Gastroesophageal sphincter (tissue), 4 donors: Measurements from ENCODE around the gene EIPR1. TPM values are rescaled to one million over a fixed set of nuclear protein-coding genes. Genes with fewer than 3 reads are reported as not detected.

Source experiments
- ATAC-seq: fragments of 150-250 bp; one replicate; pipeline ENCODE4 v1.9.1; 2016; ENCODE audit warnings: mild to moderate bottlenecking, moderate library complexity
- H3K27ac ChIP-seq, 4 donors: fragments of 200-600 bp; sonication (generic) in 3 of 4; 1 replicate in 3 of 4; 2 replicates in 1 of 4; pipeline ENCODE4 v1.5.1; 2016 to 2019
- H3K27me3 ChIP-seq: fragments of 200-600 bp; sonication (generic); one replicate; pipeline ENCODE4 v1.5.1; 2019
- H3K36me3 ChIP-seq, 2 donors: fragments of 200-600 bp; sonication (generic); one replicate each; pipeline ENCODE4 v1.5.1; 2019; ENCODE audit warnings: control low read depth in 1 of 2
- H3K4me1 ChIP-seq, 3 donors: fragments of 200-600 bp; sonication (generic); 1 replicate in 2 of 3; 2 replicates in 1 of 3; pipeline ENCODE4 v1.5.1; 2016 to 2019; ENCODE audit warnings: control low read depth in 2 of 3
- H3K4me3 ChIP-seq, 2 donors: fragments of 200-600 bp; sonication (generic); one replicate each; pipeline ENCODE4 v1.5.1; 2019; ENCODE audit warnings: mild to moderate bottlenecking in 1 of 2, moderate library complexity in 1 of 2
- H3K9me3 ChIP-seq, 3 donors: fragments of 200-600 bp; sonication (generic); one replicate each; pipeline ENCODE4 v1.5.1; 2017 to 2019; ENCODE audit warnings: control low read depth in 2 of 3
- EP300 ChIP-seq: sonication (generic); formaldehyde crosslinking; IDR thresholded peaks from one replicate; pipeline ENCODE4 v1.6.1; 2017; ENCODE audit warnings: antibody characterized with exemption, mild to moderate bottlenecking
- POLR2A ChIP-seq, 2 donors: fragments of 450-650 bp; IDR thresholded peaks; one replicate each; pipeline ENCODE4 v1.6.1; 2017; ENCODE audit warnings: antibody characterized with exemption in 2 of 2, mild to moderate bottlenecking in 2 of 2, moderate library complexity in 1 of 2
- POLR2AphosphoS5 ChIP-seq: sonication (generic); formaldehyde crosslinking; IDR thresholded peaks from one replicate; pipeline ENCODE4 v1.6.1; 2017; ENCODE audit warnings: antibody characterized with exemption
- WGBS, 2 donors: methylation state at CpG; one replicate each; pipeline ENCODE4 v1.1.5; 2018; ENCODE audit warnings: low coverage in 1 of 2; 5-methylcytosine and 5-hydroxymethylcytosine counted together
- total RNA-seq, 4 donors: library from RNA; depleted of rRNA; stranded (reverse); fragments of >200 nt; gene quantifications; one replicate each; pipeline ENCODE4 v1.1.0, GENCODE V29; 2016
- TF ChIP-seq, protein P1 (sequence below), 4 experiments: fragments of 200-600 bp in 2 of 4; fragments of 450-650 bp in 2 of 4; sonication (generic) in 1 of 4; IDR thresholded peaks; one replicate each; pipeline ENCODE4 v1.5.1; 2017 to 2019; ENCODE audit warnings: antibody characterized with exemption in 4 of 4, mild to moderate bottlenecking in 2 of 4, moderate library complexity in 2 of 4

The EIPR1 gene
- total RNA-seq, 4 donors from 2014 or later, result 11.3 to 26.8 (median 22.2) TPM

DNA sequence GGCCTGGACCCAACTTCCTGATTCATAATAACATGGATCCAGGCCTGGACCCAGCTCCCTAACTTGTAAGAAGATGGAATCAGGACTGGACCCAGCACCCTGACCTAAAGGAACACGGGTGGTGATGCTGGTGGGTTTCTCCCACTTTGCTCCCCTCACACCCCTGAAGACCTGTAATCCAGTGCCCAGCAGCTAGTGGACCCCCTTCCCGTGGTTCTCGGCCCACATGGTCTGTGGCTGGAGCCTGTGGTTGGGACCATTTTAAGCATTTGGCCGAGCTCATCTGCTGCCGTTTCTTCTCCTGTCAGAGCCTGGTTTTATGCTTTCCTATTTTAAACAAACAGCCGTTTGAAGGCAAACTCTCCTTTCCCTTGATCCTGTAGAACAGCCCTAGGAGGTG is 232.8 kb downstream of the EIPR1 start:
- WGBS, 2 donors, result 51 to 52% methylated on average over 5 of the region's 6 CpGs
- no peak overlapping the region for H3K27ac ChIP-seq

DNA sequence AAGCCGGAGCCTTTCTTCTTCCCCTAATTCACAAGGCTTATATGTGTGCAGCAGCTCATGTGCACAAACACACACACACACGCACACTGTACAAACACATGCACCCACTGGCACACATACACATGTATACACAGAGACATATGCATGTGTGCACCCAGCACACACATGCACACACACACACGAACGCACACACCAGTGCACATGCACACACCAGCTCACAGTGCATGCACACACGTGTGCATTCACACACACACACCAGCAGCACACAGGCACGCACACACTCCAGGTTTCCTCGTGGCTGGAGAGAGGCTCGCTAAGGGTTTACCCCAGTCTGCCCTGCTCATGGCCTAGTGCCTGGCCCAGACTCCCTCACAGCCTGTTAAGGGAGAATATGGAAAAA is 234.0 kb downstream of the EIPR1 start:
- TF ChIP-seq POLR2AphosphoS5 (no peak), EP300 (no peak)
- no peak overlapping the region for H3K27ac ChIP-seq
- no peak overlapping the region for H3K4me3 ChIP-seq
- peaks cover 28% of the 10 kb centered on the region for H3K27me3 ChIP-seq
- 71 to 80% methylated on average over 1 to 8 of the region's 8 CpGs for WGBS, 2 donors
- H3K4me1 ChIP-seq, result no peaks in the 10 kb centered on the region
- H3K36me3 ChIP-seq, result no peaks in the 10 kb centered on the region
- ATAC-seq, result no peak
- H3K9me3 ChIP-seq, result no peaks in the 10 kb centered on the region

More for the DNA sequence above, 232.8 kb downstream of the EIPR1 start:
- peaks cover 33% of the 10 kb centered on the region for H3K27me3 ChIP-seq
- no peaks in the 10 kb centered on the region for H3K9me3 ChIP-seq
- H3K4me1 ChIP-seq, result no peaks in the 10 kb centered on the region
- TF ChIP-seq POLR2A (IDR thresholded peaks at IDR 0.05), result no peak
- TF ChIP-seq EP300, result no peak
- no peak for TF ChIP-seq POLR2AphosphoS5
- TF ChIP-seq, protein P1, sequence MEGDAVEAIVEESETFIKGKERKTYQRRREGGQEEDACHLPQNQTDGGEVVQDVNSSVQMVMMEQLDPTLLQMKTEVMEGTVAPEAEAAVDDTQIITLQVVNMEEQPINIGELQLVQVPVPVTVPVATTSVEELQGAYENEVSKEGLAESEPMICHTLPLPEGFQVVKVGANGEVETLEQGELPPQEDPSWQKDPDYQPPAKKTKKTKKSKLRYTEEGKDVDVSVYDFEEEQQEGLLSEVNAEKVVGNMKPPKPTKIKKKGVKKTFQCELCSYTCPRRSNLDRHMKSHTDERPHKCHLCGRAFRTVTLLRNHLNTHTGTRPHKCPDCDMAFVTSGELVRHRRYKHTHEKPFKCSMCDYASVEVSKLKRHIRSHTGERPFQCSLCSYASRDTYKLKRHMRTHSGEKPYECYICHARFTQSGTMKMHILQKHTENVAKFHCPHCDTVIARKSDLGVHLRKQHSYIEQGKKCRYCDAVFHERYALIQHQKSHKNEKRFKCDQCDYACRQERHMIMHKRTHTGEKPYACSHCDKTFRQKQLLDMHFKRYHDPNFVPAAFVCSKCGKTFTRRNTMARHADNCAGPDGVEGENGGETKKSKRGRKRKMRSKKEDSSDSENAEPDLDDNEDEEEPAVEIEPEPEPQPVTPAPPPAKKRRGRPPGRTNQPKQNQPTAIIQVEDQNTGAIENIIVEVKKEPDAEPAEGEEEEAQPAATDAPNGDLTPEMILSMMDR (IDR thresholded peaks at IDR 0.05), result no peak
- no peak overlapping the region for H3K4me3 ChIP-seq
- H3K36me3 ChIP-seq, result no peaks in the 10 kb centered on the region
- no peak for ATAC-seq

- no peak overlapping the region for H3K27ac ChIP-seq
- WGBS, 2 donors, result 78 to 96% methylated on average over 4 to 6 of the region's 18 CpGs
- peaks cover 26% of the 10 kb centered on the region for H3K27me3 ChIP-seq
- H3K4me1 ChIP-seq, result no peaks in the 10 kb centered on the region
- no peaks in the 10 kb centered on the region for H3K36me3 ChIP-seq
- no peaks in the 10 kb centered on the region for H3K9me3 ChIP-seq
- no peak for ATAC-seq
- TF ChIP-seq POLR2A (IDR thresholded peaks at IDR 0.05) (no peak), EP300 (no peak), POLR2AphosphoS5 (no peak)
- TF ChIP-seq, protein P1 (IDR thresholded peaks at IDR 0.05), result no peak
- H3K4me3 ChIP-seq, result no peak overlapping the region
Measured at GRCh38 chr2:3142961-3143571, 234.6 kb downstream of the EIPR1 start.

DNA sequence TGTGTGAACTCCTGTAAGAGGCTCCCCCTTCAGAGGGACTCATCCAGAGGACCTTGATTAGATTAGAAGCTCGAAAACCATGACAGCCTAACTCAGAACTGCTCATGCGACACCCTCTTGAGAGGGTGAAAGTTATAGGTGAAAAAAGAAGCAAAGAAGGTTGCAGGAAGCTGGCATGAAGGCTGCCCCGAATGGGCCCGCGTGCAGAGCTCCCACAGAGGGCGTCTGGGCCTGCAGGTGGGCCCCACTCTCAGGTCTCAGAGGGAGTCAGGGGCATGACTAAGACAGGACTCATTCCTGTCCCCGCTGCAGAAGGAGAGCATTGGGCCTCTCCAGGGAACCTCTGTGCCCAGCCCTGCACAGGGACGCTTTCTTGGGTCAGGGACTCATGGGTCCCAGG is 235.4 kb downstream of the EIPR1 start:
- Histone ChIP-seq H3K4me1 (no peaks in the 10 kb centered on the region), H3K27ac (no peak overlapping the region), H3K9me3 (no peaks in the 10 kb centered on the region), H3K36me3 (no peaks in the 10 kb centered on the region), H3K27me3 (peaks cover 24% of the 10 kb centered on the region), H3K4me3 (no peak overlapping the region)
- no peak for ATAC-seq
- WGBS, 2 donors, result 100% methylated on average over 2 of the region's 8 CpGs; no CpG with 5 or more reads in 1 of the 2 donors
- TF ChIP-seq, protein P1 (IDR thresholded peaks at IDR 0.05), result no peak
- no peak for TF ChIP-seq EP300

DNA sequence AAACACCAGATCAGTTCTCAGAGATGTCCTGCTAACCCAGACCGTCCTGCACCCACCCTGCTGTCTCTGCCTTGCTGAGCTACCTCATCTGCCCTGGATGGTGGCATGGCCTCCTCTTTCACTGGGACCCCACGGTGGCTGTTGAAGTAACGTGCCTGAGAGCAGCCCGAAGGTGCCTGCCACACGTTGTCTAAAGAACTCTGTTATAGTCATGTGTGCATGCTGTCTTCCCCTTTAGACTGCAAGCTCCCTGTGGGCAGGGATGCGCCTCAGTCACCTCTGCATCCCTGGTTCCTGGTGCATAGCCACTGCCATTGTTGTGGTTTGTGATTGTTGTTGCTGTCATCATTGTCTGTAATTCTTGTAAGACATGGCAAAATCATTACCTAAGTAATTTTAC is 235.9 kb downstream of the EIPR1 start:
- peaks cover 19% of the 10 kb centered on the region for H3K27me3 ChIP-seq
- no peaks in the 10 kb centered on the region for H3K4me1 ChIP-seq
- no peak overlapping the region for H3K27ac ChIP-seq
- H3K9me3 ChIP-seq, result no peaks in the 10 kb centered on the region
- 94% methylated on average over 3 of the region's 6 CpGs for WGBS, 2 donors
- no peak for TF ChIP-seq POLR2A (IDR thresholded peaks at IDR 0.05)
- TF ChIP-seq POLR2AphosphoS5, result no peak
- TF ChIP-seq, protein P1 (IDR thresholded peaks at IDR 0.05), result no peak
- no peak for TF ChIP-seq EP300
- H3K36me3 ChIP-seq, result no peaks in the 10 kb centered on the region
- no peak overlapping the region for H3K4me3 ChIP-seq
- no peak for ATAC-seq
